ENCODE data around the gene CHST13.

GRCh38 chr3:126488886-126489569 is 34.9 kb upstream of the CHST13 start:
- TF ChIP-seq CTCF (conservative IDR thresholded peaks at IDR 0.05 in 1 of 2, IDR thresholded peaks at IDR 0.05 in 1 of 2; ENCODE audit: extremely low read depth in 1 of 2, insufficient read depth in 1 of 2, low read depth in 1 of 2, low read length in 2 of 2) (no peak), EZH2 (IDR thresholded peaks at IDR 0.05; ENCODE audit: borderline replicate concordance, low read length) (no peak)
